Mesendoderm (in vitro differentiated cells): ENCODE data around the gene TMEM236.
A peak's percentile ranks its signal among the peaks of the same experiment; 100 is the strongest.

Experiments
- DNase-seq: peaks from one replicate; pipeline ENCODE4 v3.0.0; 2013
- H2AK5ac ChIP-seq: 2 replicates; pipeline ENCODE4 v1.6.1; 2013; ENCODE audit warnings: low read length, inconsistent platforms
- H2BK120ac ChIP-seq: 2 replicates; pipeline ENCODE4 v1.6.1; 2013; ENCODE audit warnings: low read depth, mild to moderate bottlenecking, low read length, moderate library complexity, mixed read lengths
- H2BK15ac ChIP-seq: replicated peaks from 2 replicates; pipeline ENCODE4 v1.6.1; 2013; ENCODE audit warnings: low read depth, mild to moderate bottlenecking, moderate library complexity
- H2BK5ac ChIP-seq: 2 replicates; pipeline ENCODE4 v1.6.1; 2013; ENCODE audit warnings: low read length, inconsistent platforms
- H3K18ac ChIP-seq: 2 replicates; pipeline ENCODE4 v1.6.1; 2013; ENCODE audit warnings: mild to moderate bottlenecking, low read length, mixed read lengths
- H3K23ac ChIP-seq: one replicate; pipeline ENCODE4 v1.6.1; 2013; ENCODE audit warnings: low read length
- H3K27ac ChIP-seq: 2 replicates; pipeline ENCODE4 v1.5.1; 2013; ENCODE audit warnings: low read depth, mild to moderate bottlenecking, inconsistent platforms, low read length, moderate library complexity
- H3K27me3 ChIP-seq: 2 replicates; pipeline ENCODE4 v1.6.1; 2013; ENCODE audit warnings: low read length, control low read depth, mild to moderate bottlenecking, inconsistent platforms; ENCODE audit not compliant: insufficient read depth, poor library complexity
- H3K36me3 ChIP-seq: 2 replicates; pipeline ENCODE4 v1.6.1; 2013; ENCODE audit warnings: low read length, inconsistent platforms; ENCODE audit not compliant: control insufficient read depth, insufficient read depth
- H3K4ac ChIP-seq: one replicate; pipeline ENCODE4 v1.6.1; 2013; ENCODE audit warnings: low read depth, mild to moderate bottlenecking, low read length, moderate library complexity
- H3K4me1 ChIP-seq: 2 replicates; pipeline ENCODE4 v1.6.1; 2013; ENCODE audit warnings: low read depth, low read length, inconsistent platforms; ENCODE audit not compliant: control insufficient read depth
- H3K4me2 ChIP-seq: 2 replicates; pipeline ENCODE4 v1.6.1; 2013; ENCODE audit warnings: low read length
- H3K4me3 ChIP-seq: 2 replicates; pipeline ENCODE4 v1.5.1; 2013; ENCODE audit warnings: mild to moderate bottlenecking, low read length
- H3K56ac ChIP-seq: one replicate; pipeline ENCODE4 v1.6.1; 2013; ENCODE audit warnings: low read length
- H3K79me1 ChIP-seq: 2 replicates; pipeline ENCODE4 v1.6.1; 2013; ENCODE audit warnings: low read length, inconsistent platforms
- H3K79me2 ChIP-seq: 2 replicates; pipeline ENCODE4 v1.6.1; 2013; ENCODE audit warnings: mild to moderate bottlenecking, low read length; ENCODE audit not compliant: control insufficient read depth, insufficient read depth
- H3K9ac ChIP-seq: 2 replicates; pipeline ENCODE4 v1.6.1; 2013; ENCODE audit warnings: low read length, inconsistent platforms
- H4K5ac ChIP-seq: one replicate; pipeline ENCODE4 v1.6.1; 2013; ENCODE audit warnings: low read length
- H4K8ac ChIP-seq: one replicate; pipeline ENCODE4 v1.6.1; 2013; ENCODE audit warnings: low read depth, mild to moderate bottlenecking, control low read depth, low read length, moderate library complexity
- WGBS: extraction: QIAGEN DNeasy Blood & Tissue Kit; methylation state at CpG from one replicate; pipeline ENCODE4 v1.1.7; 2013; ENCODE audit warnings: low lambda C conversion rate, missing lambda C conversion rate; ENCODE audit not compliant: insufficient coverage; ENCODE audit errors: extremely low coverage; 5-methylcytosine and 5-hydroxymethylcytosine counted together

TMEM236 gene

DNA sequence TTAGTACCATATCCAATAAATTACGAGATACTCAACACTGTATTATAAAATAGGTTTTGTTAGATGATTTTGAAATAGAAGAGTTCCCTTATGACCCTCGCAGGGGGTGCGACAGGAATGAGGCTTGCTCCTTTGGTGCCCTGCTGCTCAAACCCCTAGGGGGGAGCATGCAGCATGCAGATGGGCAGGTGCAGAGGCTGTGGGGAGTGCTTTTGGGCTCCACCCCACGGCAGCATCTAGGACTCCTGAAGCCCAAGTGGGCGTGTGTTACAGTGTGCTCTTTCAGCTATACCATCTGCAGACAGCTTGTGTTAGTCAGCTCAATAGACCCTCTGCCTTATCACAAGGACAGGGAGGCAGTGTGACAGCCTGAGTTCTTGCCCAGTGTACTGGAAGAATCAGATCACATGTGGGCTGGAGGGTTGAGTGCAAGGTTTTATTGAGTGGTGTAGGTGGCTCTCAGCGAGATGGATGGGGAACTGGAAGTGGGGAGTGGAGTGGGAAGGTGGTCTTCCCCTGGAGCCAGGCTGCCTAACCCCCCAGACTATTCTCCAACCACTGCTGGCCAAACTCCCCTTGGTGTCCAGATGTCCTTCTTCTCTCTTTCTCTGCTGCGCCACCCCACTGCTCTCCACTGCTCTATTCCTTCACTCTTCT, 54.0 kb downstream of the TMEM236 start:
- H4K5ac ChIP-seq = no peak overlapping the region
- H3K4me1 ChIP-seq = no peaks in the 10 kb centered on the region
- H3K4me3 ChIP-seq = no peak overlapping the region
- H4K8ac ChIP-seq = no peak overlapping the region
- no peak overlapping the region for H2BK5ac ChIP-seq
- H3K27ac ChIP-seq = no peak overlapping the region
- H3K4me2 ChIP-seq = no peak overlapping the region
- no peak overlapping the region for H2BK120ac ChIP-seq
- no peak overlapping the region for H3K4ac ChIP-seq
- no peak overlapping the region for H3K56ac ChIP-seq
- H3K36me3 ChIP-seq = no peaks in the 10 kb centered on the region
- H3K79me1 ChIP-seq = no peaks in the 10 kb centered on the region
- no peak overlapping the region for H3K9ac ChIP-seq
- no peak overlapping the region for H3K18ac ChIP-seq
- no peaks in the 10 kb centered on the region for H3K79me2 ChIP-seq
- H3K27me3 ChIP-seq = no peaks in the 10 kb centered on the region
- WGBS = no CpG with 5 or more reads among the region's 7 CpGs
- H3K23ac ChIP-seq = no peak overlapping the region
- no peak overlapping the region for H2AK5ac ChIP-seq
- no peak overlapping the region for H2BK15ac ChIP-seq
- peak; percentile 28 for DNase-seq

DNA sequence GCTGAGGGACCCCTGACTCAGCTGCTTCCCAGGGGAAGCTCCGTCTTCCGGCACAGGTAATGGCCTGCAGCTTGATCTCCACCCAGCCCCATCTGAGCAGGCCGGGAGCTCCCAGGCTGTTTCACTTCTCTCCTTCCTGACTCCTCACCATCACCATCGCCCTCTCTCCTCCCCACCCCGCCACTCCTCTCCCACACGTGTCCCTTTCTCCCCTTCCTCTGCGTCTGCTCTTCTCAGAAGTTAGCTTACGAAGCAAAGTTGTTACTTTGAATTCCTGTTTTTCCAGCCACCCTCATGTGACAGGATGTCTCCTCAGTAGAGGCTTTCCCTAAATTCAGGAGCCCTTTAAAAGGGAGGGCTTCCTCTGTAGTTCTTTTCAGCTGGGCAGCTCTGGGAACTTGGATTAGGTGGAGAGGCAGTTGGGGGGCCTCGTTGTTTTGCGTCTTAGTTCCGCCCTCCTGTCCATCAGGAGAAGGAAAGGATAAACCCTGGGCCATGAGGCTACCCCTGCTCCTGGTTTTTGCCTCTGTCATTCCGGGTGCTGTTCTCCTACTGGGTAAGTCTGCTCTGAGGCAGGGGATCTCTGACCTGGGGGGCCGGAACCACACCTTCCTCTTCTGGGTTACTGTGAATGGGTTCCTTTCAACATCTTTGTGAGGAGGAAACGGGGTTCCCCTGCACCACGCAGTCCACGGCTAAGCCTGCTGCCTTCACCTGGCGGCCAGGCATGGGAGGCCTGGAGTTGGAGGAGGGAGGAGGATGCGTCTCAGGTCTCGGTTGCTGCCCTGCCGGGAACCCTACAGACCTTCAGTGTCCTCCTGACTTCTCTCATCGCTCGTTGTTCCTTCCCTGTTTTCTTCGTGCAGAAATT, 57.2 kb downstream of the TMEM236 start, which contains the start of gene MRC1:
TSS of gene MRC1 (plus strand) at position 378 of the 871 bp plus-strand sequence. CDS start at position 496, 118 bp downstream.
- Histone ChIP-seq H3K4me2 (no peak within 1 kb of the TSS), H3K9ac (no peak within 1 kb of the TSS), H2AK5ac (no peak within 1 kb of the TSS), H3K4me1 (no peaks in the 10 kb centered on the region), H3K79me1 (no peaks in the 10 kb centered on the region), H2BK15ac (no peak within 1 kb of the TSS), H3K4ac (no peak within 1 kb of the TSS), H3K56ac (peak within 1 kb of the TSS; percentile 28), H4K8ac (peak within 1 kb of the TSS; percentile 79), H2BK5ac (no peak within 1 kb of the TSS), H3K27ac (no peak within 1 kb of the TSS), H4K5ac (no peak within 1 kb of the TSS), H3K18ac (peak within 1 kb of the TSS; percentile 34), H3K36me3 (no peaks in the 10 kb centered on the region), H3K27me3 (no peaks in the 10 kb centered on the region), H3K4me3 (no peak within 1 kb of the TSS), H2BK120ac (no peak within 1 kb of the TSS), H3K79me2 (no peaks in the 10 kb centered on the region), H3K23ac (no peak within 1 kb of the TSS)
- no CpG with 5 or more reads among the region's 23 CpGs for WGBS
- DNase-seq = no peak

- H3K36me3 ChIP-seq = no peaks in the 10 kb centered on the region
- H2AK5ac ChIP-seq = no peak overlapping the region
- H3K4me1 ChIP-seq = no peaks in the 10 kb centered on the region
- no peak overlapping the region for H3K27ac ChIP-seq
- no peak overlapping the region for H3K9ac ChIP-seq
- no peak overlapping the region for H3K18ac ChIP-seq
- H3K79me1 ChIP-seq = no peaks in the 10 kb centered on the region
- H3K79me2 ChIP-seq = no peaks in the 10 kb centered on the region
- H3K56ac ChIP-seq = no peak overlapping the region
- no peak overlapping the region for H2BK5ac ChIP-seq
- no peaks in the 10 kb centered on the region for H3K27me3 ChIP-seq
- H2BK15ac ChIP-seq = no peak overlapping the region
- H2BK120ac ChIP-seq = no peak overlapping the region
- no peak overlapping the region for H3K23ac ChIP-seq
- no peak overlapping the region for H4K8ac ChIP-seq
- H4K5ac ChIP-seq = no peak overlapping the region
- no peak overlapping the region for H3K4me3 ChIP-seq
- 100% methylated on average over 1 of the region's 4 CpGs for WGBS
- no peak overlapping the region for H3K4me2 ChIP-seq
- no peak for DNase-seq
- H3K4ac ChIP-seq = no peak overlapping the region
Measured at GRCh38 chr10:17811146-17811865, 59.3 kb downstream of the TMEM236 start.

DNA sequence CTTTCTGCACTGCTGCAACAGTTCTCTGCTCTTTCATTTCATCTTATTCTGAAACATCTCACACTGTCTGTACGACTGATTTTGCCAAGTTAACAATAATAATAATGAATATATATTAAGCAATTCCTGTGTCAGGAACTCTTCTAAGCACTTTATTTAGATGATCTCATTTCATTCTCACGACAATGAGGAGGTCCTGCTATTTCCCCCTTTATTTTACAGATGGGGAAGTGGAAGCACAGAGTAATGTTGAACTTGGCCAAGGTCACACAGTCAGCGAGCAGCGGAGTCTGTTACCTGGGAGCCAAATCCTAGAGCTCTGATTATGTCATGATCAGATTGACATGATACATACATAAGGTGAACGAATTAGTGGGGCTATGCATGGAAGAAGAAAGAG, 63.0 kb downstream of the TMEM236 start:
- no peak overlapping the region for H4K8ac ChIP-seq
- H4K5ac ChIP-seq = no peak overlapping the region
- no peak for DNase-seq
- H3K18ac ChIP-seq = no peak overlapping the region
- no peaks in the 10 kb centered on the region for H3K27me3 ChIP-seq
- H3K4me3 ChIP-seq = no peak overlapping the region
- no peak overlapping the region for H3K27ac ChIP-seq
- no peak overlapping the region for H3K56ac ChIP-seq
- H2BK5ac ChIP-seq = no peak overlapping the region
- H3K4ac ChIP-seq = no peak overlapping the region
- no peaks in the 10 kb centered on the region for H3K36me3 ChIP-seq
- H3K4me2 ChIP-seq = no peak overlapping the region
- no peaks in the 10 kb centered on the region for H3K79me2 ChIP-seq
- H3K4me1 ChIP-seq = no peaks in the 10 kb centered on the region
- no peak overlapping the region for H2BK15ac ChIP-seq
- no peak overlapping the region for H3K23ac ChIP-seq
- H3K9ac ChIP-seq = no peak overlapping the region
- H2BK120ac ChIP-seq = no peak overlapping the region
- no CpG with 5 or more reads among the region's 5 CpGs for WGBS
- H2AK5ac ChIP-seq = no peak overlapping the region
- no peaks in the 10 kb centered on the region for H3K79me1 ChIP-seq

DNA sequence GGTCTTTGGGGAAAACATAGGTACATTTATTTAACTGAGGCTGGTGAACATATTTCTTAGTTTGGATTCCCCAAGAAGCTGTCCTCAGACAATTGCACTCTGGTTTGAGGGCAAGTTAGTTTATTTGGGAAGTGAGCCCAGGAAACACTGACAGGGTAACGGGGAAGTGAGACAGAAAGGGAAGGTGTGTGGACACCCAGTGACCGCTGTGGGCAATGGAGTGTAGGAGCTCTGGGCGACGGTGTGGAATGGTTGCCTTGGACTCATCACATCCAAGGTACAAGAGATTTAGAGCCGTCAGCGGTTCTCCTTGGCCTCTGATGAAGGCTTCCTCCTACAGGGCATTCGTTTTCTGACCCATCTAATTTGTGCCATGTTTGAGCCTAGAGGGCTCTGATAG, 64.2 kb downstream of the TMEM236 start:
- H3K9ac ChIP-seq = no peak overlapping the region

More for the DNA sequence above, 64.2 kb downstream of the TMEM236 start:
- H3K79me1 ChIP-seq = no peaks in the 10 kb centered on the region
- H3K27me3 ChIP-seq = no peaks in the 10 kb centered on the region
- H3K18ac ChIP-seq = no peak overlapping the region
- no peak overlapping the region for H4K8ac ChIP-seq
- H2BK15ac ChIP-seq = no peak overlapping the region
- H3K27ac ChIP-seq = no peak overlapping the region
- no peaks in the 10 kb centered on the region for H3K36me3 ChIP-seq
- no peak overlapping the region for H3K4ac ChIP-seq
- WGBS = no CpG with 5 or more reads among the region's 7 CpGs
- DNase-seq = no peak
- no peaks in the 10 kb centered on the region for H3K4me1 ChIP-seq
- no peak overlapping the region for H3K56ac ChIP-seq
- no peak overlapping the region for H3K4me2 ChIP-seq
- H2AK5ac ChIP-seq = no peak overlapping the region
- H2BK5ac ChIP-seq = no peak overlapping the region
- no peak overlapping the region for H4K5ac ChIP-seq
- H2BK120ac ChIP-seq = no peak overlapping the region
- H3K23ac ChIP-seq = no peak overlapping the region
- no peak overlapping the region for H3K4me3 ChIP-seq
- no peaks in the 10 kb centered on the region for H3K79me2 ChIP-seq
